Measurements from ENCODE around the gene SSR1.
A peak's percentile ranks its signal among the peaks of the same experiment; 100 is the strongest.

SSR1 gene

GRCh38 chr6:7239590-7239948, 73.4 kb downstream of the SSR1 start:
- DNase-seq (ENCODE audit: low read depth in 2 of 2) = no peak

- peak; percentile 56 to 69 for DNase-seq (ENCODE audit: low read depth in 2 of 2)
These were observed 74.0 kb downstream of the SSR1 start for GRCh38 chr6:7238900-7239589.

- DNase-seq (ENCODE audit: low read depth in 2 of 2) = no peak
These were observed 74.5 kb downstream of the SSR1 start for GRCh38 chr6:7238526-7238899.

GRCh38 chr6:7237653-7238188, 75.3 kb downstream of the SSR1 start:
- no peak for DNase-seq (ENCODE audit: low read depth in 2 of 2)

- no peak for DNase-seq (ENCODE audit: low read depth in 2 of 2)
These were observed 76.4 kb downstream of the SSR1 start for GRCh38 chr6:7236306-7237209.

GRCh38 chr6:7235712-7236305, 77.2 kb downstream of the SSR1 start:
- no peak for DNase-seq (ENCODE audit: low read depth in 2 of 2)

- DNase-seq (ENCODE audit: low read depth in 2 of 2) = no peak
These were observed 78.5 kb downstream of the SSR1 start for GRCh38 chr6:7234547-7234946.

GRCh38 chr6:7232351-7232750, 80.6 kb downstream of the SSR1 start:
- no peak for DNase-seq (ENCODE audit: low read depth in 2 of 2)

GRCh38 chr6:7230956-7231713, 81.9 kb downstream of the SSR1 start:
- DNase-seq (ENCODE audit: low read depth in 2 of 2) = no peak

- no peak for DNase-seq (ENCODE audit: low read depth in 2 of 2)
These were observed 82.7 kb downstream of the SSR1 start for GRCh38 chr6:7230327-7230691.

- DNase-seq (ENCODE audit: low read depth in 2 of 2) = no peak
These were observed 83.3 kb downstream of the SSR1 start for GRCh38 chr6:7229376-7230326.

- DNase-seq (ENCODE audit: low read depth in 2 of 2) = no peak
These were observed 84.2 kb downstream of the SSR1 start for GRCh38 chr6:7228662-7229375.

GRCh38 chr6:7224731-7225130, 88.3 kb downstream of the SSR1 start:
- DNase-seq (ENCODE audit: low read depth in 2 of 2) = no peak

- no peak for DNase-seq (ENCODE audit: low read depth in 2 of 2)
These were observed 90.8 kb downstream of the SSR1 start for GRCh38 chr6:7222197-7222596.

- peak in 1 of 2 donors; percentile 34 for DNase-seq (ENCODE audit: low read depth in 2 of 2)
These were observed 93.7 kb downstream of the SSR1 start for GRCh38 chr6:7219310-7219709.

- DNase-seq (ENCODE audit: low read depth in 2 of 2) = no peak
These were observed 94.5 kb downstream of the SSR1 start for GRCh38 chr6:7218406-7218988.
